ENCODE results near the gene UBL7.
"Not testable (repeated sequence)": the region's sequence is repeated elsewhere in the genome, so short reads cannot be mapped to it uniquely, and the experiment has no call there.

Gene UBL7

DNA sequence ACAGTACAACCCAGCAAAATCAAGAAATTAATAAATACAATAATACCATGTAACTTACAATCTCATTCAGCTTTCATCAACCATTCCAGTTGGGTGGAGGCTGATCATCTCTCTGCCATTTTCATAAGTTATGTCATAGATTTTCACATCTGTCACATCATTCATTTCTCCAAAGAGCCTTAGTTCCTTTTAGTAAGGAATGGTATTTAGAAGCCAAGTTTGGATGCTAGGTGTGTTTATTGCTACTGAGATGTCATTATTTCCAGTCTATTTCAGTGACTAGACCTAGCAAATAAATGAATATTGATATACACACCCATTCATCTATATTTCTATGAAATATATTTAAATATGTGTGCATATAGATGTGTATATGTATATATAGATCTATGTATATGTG is 2.7 kb upstream of the UBL7 start:
- no peak for FAIRE-seq

GRCh38 chr15:74461847-74462511 is 1.0 kb upstream of the UBL7 start:
- FAIRE-seq: no peak

- FAIRE-seq: no peak
These were observed 662 bp downstream of the UBL7 start for GRCh38 chr15:74460298-74460697.

- not testable (repeated sequence) for FAIRE-seq
These were observed 1.2 kb downstream of the UBL7 start for GRCh38 chr15:74459798-74460197.

- no peak for FAIRE-seq
These were observed 2.5 kb downstream of the UBL7 start for GRCh38 chr15:74458473-74458872.

DNA sequence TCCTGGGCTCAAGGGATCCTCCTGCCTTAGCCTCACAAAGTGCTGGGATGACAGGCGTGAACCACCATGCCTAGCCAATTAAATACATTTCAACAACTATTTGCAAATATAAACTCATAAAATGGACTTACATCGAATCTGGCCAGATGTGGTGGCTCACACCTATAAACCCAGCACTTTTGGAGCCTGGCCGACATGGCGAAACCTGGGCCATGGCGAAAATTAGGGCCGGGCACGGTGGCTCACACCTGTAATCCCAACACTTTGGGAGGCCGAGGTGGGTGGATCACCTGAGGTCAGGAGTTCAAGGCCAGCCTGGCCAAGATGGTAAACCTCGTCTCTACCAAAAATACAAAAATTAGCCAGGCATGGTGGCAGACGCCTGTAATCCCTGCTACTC is 3.9 kb downstream of the UBL7 start:
- FAIRE-seq: not testable (repeated sequence)

GRCh38 chr15:74454764-74455500 is 6.0 kb downstream of the UBL7 start:
- FAIRE-seq: no peak

GRCh38 chr15:74453925-74454763 is 6.8 kb downstream of the UBL7 start:
- FAIRE-seq: no peak

- no peak for FAIRE-seq
These were observed 8.8 kb downstream of the UBL7 start for GRCh38 chr15:74451861-74452835.

DNA sequence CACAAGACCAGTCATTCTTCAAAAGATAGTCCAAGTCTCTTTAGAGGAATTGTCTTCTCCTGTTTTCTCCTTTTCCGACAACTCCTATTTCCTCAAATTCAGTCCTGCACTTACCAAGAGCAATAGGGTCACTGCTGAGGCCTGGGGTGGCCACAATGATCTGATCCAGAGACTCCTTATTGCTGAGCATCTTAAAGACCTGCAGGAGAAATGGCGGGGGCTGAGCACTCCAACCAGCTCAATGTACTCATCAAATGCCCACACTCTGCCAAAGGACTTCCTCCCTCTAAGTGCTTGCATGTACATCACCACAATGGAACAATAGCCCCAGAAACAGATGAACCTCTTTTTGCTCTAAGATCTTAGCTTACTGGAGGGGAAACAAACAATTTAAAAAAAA is 9.6 kb downstream of the UBL7 start:
- no peak for FAIRE-seq

GRCh38 chr15:74449643-74450205 is 11.2 kb downstream of the UBL7 start:
- no peak for FAIRE-seq

DNA sequence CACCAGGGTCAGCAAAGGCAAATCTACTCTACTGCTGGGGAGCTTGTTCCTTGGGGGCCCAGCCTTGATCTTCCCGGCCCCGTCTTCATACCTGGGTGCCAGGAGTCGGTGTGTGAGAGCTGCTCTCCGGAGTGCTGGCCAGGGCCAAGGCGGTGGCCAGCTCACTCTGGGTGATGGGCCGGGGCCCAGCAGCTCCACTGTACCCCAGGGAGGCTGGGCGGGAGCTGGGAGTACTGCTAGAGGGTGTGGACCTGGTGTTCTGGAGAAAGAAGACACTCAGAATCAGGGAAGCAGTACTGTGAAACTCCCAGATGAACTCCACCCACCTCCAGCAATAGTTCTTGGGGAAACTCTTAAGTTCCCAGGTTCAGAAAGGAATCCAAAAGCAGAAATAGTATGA is 11.9 kb downstream of the UBL7 start:
- FAIRE-seq: no peak

DNA sequence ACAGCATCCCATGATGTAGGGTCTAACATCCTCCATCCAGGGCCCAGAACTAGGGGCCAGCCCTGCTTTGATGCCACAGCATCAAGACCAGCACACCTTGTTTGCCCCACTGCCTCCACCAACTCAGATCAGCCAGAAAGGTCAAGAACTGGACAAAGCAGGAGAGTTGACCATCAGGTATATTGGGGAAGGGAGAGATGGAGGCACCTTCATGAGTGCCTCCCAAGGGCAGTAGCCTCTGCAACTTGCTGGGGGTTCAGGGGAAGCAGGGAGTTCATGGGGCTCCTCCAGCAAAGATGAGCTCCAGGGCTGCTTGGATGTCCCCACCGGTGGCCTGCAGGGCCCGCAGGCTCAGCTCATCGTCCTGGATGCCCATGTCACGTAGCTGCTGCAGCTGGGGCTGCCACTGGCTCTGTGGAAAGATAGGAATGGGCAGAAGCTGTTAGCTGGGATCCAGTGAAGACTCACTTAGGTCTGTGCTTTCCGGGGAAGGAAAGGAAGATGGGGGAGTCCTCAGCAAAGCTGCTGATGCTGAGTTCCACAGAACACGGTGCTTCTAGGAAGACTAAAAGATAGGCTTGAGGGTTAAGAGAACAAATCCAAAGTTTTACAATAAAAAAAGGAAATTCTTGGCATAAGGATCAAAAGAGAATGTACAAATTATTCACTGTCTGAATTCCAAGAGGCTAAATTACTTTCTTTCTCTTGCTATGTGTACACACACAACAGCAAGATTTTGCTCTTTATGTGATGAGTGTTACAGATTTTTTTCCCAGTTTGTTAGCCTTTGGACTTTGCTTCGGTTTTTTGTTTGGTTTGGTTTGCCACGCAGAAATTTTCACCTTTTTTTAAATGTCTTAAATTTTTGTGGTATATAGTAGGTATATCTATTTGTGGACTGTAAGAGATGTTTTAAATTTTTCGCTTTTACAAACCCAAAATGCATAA is 14.9 kb downstream of the UBL7 start:
- no peak for FAIRE-seq

DNA sequence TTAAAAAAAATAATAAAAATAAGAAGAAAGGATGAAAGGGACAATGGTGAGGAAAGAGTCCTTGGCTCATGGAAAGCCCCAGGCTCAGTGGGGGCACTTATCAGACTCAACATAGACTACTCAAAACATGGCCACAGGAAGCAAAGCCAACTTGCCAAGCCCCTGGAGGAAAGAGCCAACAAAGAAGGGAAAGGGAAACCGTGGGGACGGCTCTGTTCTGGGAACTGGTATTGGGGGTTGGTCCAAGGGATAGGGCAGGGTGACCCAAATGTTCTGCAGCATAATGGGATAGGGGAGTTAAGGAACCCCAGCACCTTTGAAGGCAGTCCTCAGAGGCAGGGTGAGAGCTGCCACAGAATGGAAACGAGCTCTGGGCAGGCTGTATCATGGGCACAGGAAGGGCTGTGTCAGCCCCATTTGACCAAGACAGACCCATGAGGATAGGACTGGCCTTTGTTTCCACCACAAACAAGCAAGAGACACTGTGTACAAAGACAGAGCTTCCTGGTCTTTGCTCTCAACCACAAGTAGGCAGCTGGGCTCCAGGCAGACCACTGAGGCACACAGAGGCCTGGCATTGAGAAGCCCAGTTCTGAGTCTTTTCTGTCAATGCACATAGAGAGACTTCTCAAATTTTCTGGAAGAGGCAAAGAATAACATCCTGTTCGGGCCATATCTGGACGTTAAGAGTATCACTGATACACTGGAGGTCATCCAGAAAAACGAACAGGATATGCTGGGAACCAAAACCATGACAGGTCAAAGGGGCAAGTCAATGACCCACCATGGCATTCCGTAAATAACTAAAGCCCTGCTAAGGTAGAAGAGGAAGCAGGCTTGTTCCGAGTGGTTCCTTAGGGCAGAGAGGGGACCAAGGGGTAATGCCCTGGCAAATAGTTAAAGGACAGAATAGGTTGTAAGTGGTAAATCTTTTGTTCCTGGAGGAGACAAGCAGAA is 16.6 kb downstream of the UBL7 start:
- no peak for FAIRE-seq

- FAIRE-seq: no peak
These were observed 17.7 kb downstream of the UBL7 start for GRCh38 chr15:74443100-74443909.

GRCh38 chr15:74442604-74443003 is 18.4 kb downstream of the UBL7 start:
- no peak for FAIRE-seq

GRCh38 chr15:74442063-74442462 is 18.9 kb downstream of the UBL7 start:
- FAIRE-seq: no peak

DNA sequence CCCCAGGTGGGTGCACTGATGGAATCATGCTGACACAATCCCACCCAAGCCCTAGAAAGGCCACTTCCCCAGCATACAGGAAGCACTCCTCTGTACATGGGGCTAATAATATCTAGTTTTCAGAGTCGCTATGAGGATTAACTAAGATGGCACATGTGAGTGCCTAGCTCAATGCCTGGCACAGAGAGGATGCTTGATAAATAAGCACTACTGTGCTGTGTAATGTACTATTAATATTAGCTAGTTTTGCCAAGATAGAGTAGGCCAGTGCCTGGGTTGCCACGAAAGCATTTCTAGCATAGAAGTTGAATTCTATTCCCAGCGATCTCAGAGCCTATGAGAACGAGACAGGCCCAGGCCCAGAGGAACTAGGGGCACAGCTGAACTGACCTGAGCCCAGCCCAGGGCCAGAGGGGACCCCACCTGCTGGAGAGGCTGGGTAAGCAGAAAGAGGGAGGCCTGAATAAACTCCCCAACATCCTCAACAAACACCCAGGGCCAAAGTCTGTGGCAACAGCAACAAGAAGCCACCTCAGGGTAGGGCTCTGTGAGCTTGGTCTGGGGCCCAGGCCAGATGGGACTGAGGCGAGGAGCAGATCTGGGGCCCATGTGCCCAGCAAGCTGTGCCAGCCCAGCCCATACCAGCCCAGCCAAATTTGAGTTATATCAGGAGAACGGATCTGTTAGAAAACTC is 19.6 kb downstream of the UBL7 start:
- no peak for FAIRE-seq
